HepG2 (cell line): ENCODE measurements around the gene MC1R. TPM values are rescaled to one million over a fixed set of nuclear protein-coding genes. Genes with fewer than 3 reads are reported as not detected.
A peak's percentile ranks its signal among the peaks of the same experiment; 100 is the strongest.

Source experiments
- ATAC-seq: fragments of 200-7000 bp; cut with Tn5 transposase; 3 replicates; pipeline ENCODE4 v1.9.1; 2020; ENCODE audit warnings: mild to moderate bottlenecking, moderate library complexity
- BruUV-seq: library from RNA; stranded (reverse); fragments of 400-500 nt; replicated peaks from 2 replicates; lab custom pipeline; 2021; lab: Mats Ljungman, UMichigan
- CTCF ChIA-PET: fragments of 300-600 bp; formaldehyde crosslinking; extraction: SDS; loops from one replicate; lab custom pipeline; 2021; ENCODE audit warnings: low total read pairs, inconsistent platforms, low intra/inter-chr PET ratio; lab: Yijun Ruan, JAX
- POLR2A ChIA-PET: fragments of 350-600 bp; sonication (Branson Sonifier 250); formaldehyde crosslinking; loops from one replicate; lab custom pipeline; 2020; ENCODE audit warnings: antibody characterized with exemption, inconsistent platforms; lab: Yijun Ruan, JAX
- DNase-seq: peaks from one replicate; pipeline ENCODE4 v3.0.0-alpha.2; 2015; ENCODE audit warnings: low spot score
- FAIRE-seq: peaks from 3 replicates; lab custom pipeline; 2011; peaks lifted over from hg19 to GRCh38; lab: Jason Lieb, UNC
- H2AFZ ChIP-seq: one replicate; pipeline ENCODE4 v1.6.1; 2011; ENCODE audit warnings: low read length, inconsistent platforms
- H3K27ac ChIP-seq: fragments of 300-600 bp; 3 replicates; pipeline ENCODE4 v1.8.0; 2011; ENCODE audit warnings: mixed run types, mild to moderate bottlenecking, mixed read lengths, low read length, inconsistent platforms; ENCODE audit not compliant: insufficient read depth; ENCODE audit errors: extremely low read length
- H3K27me3 ChIP-seq, 2 experiments: fragments of 200-600 bp in 1 of 2; 2 replicates in 1 of 2; 3 replicates in 1 of 2; pipeline versions ENCODE4 v1.6.0 to v1.8.0; 2011; ENCODE audit warnings: low read length in 2 of 2, mild to moderate bottlenecking in 2 of 2, moderate library complexity in 2 of 2, inconsistent platforms in 1 of 2; ENCODE audit not compliant: insufficient read depth in 2 of 2, control insufficient read depth in 1 of 2
- H3K36me3 ChIP-seq, 2 experiments: fragments of 200-600 bp in 1 of 2; replicated peaks in 1 of 2; 2 replicates in 1 of 2; 3 replicates in 1 of 2; pipeline versions ENCODE4 v1.5.1 to v1.8.0; 2011; ENCODE audit warnings: low read length in 2 of 2, inconsistent platforms in 1 of 2; ENCODE audit not compliant: insufficient read depth in 2 of 2, control insufficient read depth in 1 of 2
- H3K4me1 ChIP-seq: 2 replicates; pipeline ENCODE4 v1.5.1; 2012; ENCODE audit warnings: low read length, inconsistent platforms; ENCODE audit not compliant: insufficient read depth
- H3K4me2 ChIP-seq: 2 replicates; pipeline ENCODE4 v1.6.0; 2011; ENCODE audit warnings: low read depth, low read length, inconsistent platforms
- H3K4me3 ChIP-seq, 3 experiments: fragments of 200-600 bp in 1 of 3; sonication (generic), shearing (Covaris generic) in 1 of 3; replicated peaks in 1 of 3; 2 replicates each; pipeline ENCODE4 v1.5.1; 2011 to 2016; ENCODE audit warnings: low read length in 3 of 3, inconsistent platforms in 2 of 3, low read depth in 2 of 3, mild to moderate bottlenecking in 2 of 3, control low read depth in 1 of 3, mixed read lengths in 1 of 3; ENCODE audit not compliant: insufficient read depth in 1 of 3
- H3K79me2 ChIP-seq: one replicate; pipeline ENCODE4 v1.6.1; 2011; ENCODE audit warnings: low read length, inconsistent platforms; ENCODE audit not compliant: insufficient read depth
- H3K9ac ChIP-seq: 2 replicates; pipeline ENCODE4 v1.6.0; 2011; ENCODE audit warnings: mild to moderate bottlenecking, low read depth, low read length, inconsistent platforms; ENCODE audit not compliant: insufficient read depth
- H3K9me3 ChIP-seq: 2 replicates; pipeline ENCODE4 v1.5.1; 2012; ENCODE audit warnings: mild to moderate bottlenecking, low read length
- H4K20me1 ChIP-seq: 2 replicates; pipeline ENCODE4 v1.6.0; 2011; ENCODE audit warnings: inconsistent platforms, mild to moderate bottlenecking, low read length, moderate library complexity; ENCODE audit not compliant: insufficient read depth
- JUN ChIP-seq: sonication (generic); formaldehyde crosslinking; IDR thresholded peaks from 2 replicates; pipeline ENCODE4 v1.4.0; 2020; ENCODE audit warnings: mild to moderate bottlenecking, missing genetic modification reagents
- KMT2B ChIP-seq: IDR thresholded peaks from 2 replicates; pipeline ENCODE4 v1.6.1; 2016; ENCODE audit warnings: missing genetic modification reagents, missing compliant biosample characterization
- POGZ ChIP-seq: sonication (generic); formaldehyde crosslinking; IDR thresholded peaks from 2 replicates; pipeline ENCODE4 v1.4.0; 2020; ENCODE audit warnings: mild to moderate bottlenecking, missing genetic modification reagents
- TEF ChIP-seq: sonication (generic); formaldehyde crosslinking; IDR thresholded peaks from 2 replicates; pipeline ENCODE4 v1.5.0; 2020; ENCODE audit warnings: missing genetic modification reagents
- TSC22D2 ChIP-seq: sonication (generic); formaldehyde crosslinking; IDR thresholded peaks from 2 replicates; pipeline ENCODE4 v1.5.1; 2020; ENCODE audit warnings: missing genetic modification reagents, mild to moderate bottlenecking, borderline replicate concordance
- ZFP1 ChIP-seq: IDR thresholded peaks from 2 replicates; pipeline ENCODE4 v1.6.1; 2016
- ZNF224 ChIP-seq: sonication (generic); formaldehyde crosslinking; IDR thresholded peaks from 2 replicates; pipeline ENCODE4 v1.5.0; 2020; ENCODE audit warnings: mild to moderate bottlenecking, missing genetic modification reagents
- ZNF251 ChIP-seq: sonication (generic); formaldehyde crosslinking; IDR thresholded peaks from 2 replicates; pipeline ENCODE4 v1.9.0; 2021; ENCODE audit warnings: mild to moderate bottlenecking, missing genetic modification reagents
- ZNF451 ChIP-seq: sonication (generic); formaldehyde crosslinking; IDR thresholded peaks from 2 replicates; pipeline ENCODE4 v1.5.0; 2020; ENCODE audit warnings: mild to moderate bottlenecking, missing genetic modification reagents
- ZNF644 ChIP-seq: IDR thresholded peaks from 2 replicates; pipeline ENCODE4 v1.6.1; 2016; ENCODE audit warnings: low read depth
- ZNF674 ChIP-seq: sonication (generic); formaldehyde crosslinking; IDR thresholded peaks from 2 replicates; pipeline ENCODE4 v1.5.0; 2020; ENCODE audit warnings: low read depth, mild to moderate bottlenecking, missing genetic modification reagents
- ZNF83 ChIP-seq: sonication (generic); formaldehyde crosslinking; IDR thresholded peaks from 2 replicates; pipeline ENCODE4 v1.4.0; 2020; ENCODE audit warnings: missing genetic modification reagents, mild to moderate bottlenecking, borderline replicate concordance
- WGBS: methylation state at CpG from one replicate; pipeline ENCODE4 v1.1.6; 2017; ENCODE audit warnings: low lambda C conversion rate; 5-methylcytosine and 5-hydroxymethylcytosine counted together
- in situ Hi-C: cut with HindIII; loops from 2 replicates; pipeline ENCODE4 v1.10.0; 2017; ENCODE audit warnings: low pct_unique_long_range_greater_than_20kb; ENCODE audit not compliant: extremely low pct_ligation_motif_present
- intact Hi-C: fragments of 100-400 bp; cut with micrococcal nuclease; formaldehyde crosslinking; loops from one replicate; pipeline ENCODE4 v1.10.0; 2022; ENCODE audit not compliant: unreplicated experiment
- polyA plus RNA-seq, 8 experiments: library from polyadenylated mRNA; depleted of rRNA in 3 of 8; stranded (reverse) in 7 of 8; unstranded in 1 of 8; fragments of >200 nt; fragmentation: Illumina TruSeq in 4 of 8; extraction: Trizol in 4 of 8; gene quantifications; 2 replicates each; pipeline versions ENCODE4 v1.2.1 to v1.2.3, GENCODE V29; 2011 to 2016; ENCODE audit warnings: low read depth in 4 of 8, missing spikeins in 1 of 8, mixed read lengths in 1 of 8; ENCODE audit not compliant: insufficient read depth in 1 of 8
- total RNA-seq, 5 experiments: library from RNA; depleted of rRNA; stranded (reverse); fragments of >200 nt; fragmentation: Illumina TruSeq; extraction: Trizol; gene quantifications; 2 replicates each; pipeline ENCODE4 v1.2.3, GENCODE V29; 2016; ENCODE audit warnings: low read depth in 1 of 5
- TF ChIP-seq, protein P1 (sequence below): sonication (generic); formaldehyde crosslinking; IDR thresholded peaks from 2 replicates; pipeline ENCODE4 v1.4.0; 2020; ENCODE audit warnings: missing genetic modification reagents
- TF ChIP-seq, protein P2 (sequence below): sonication (generic); formaldehyde crosslinking; IDR thresholded peaks from 2 replicates; pipeline ENCODE4 v1.4.0; 2020; ENCODE audit warnings: missing genetic modification reagents
- TF ChIP-seq, protein P3 (sequence below): IDR thresholded peaks from 2 replicates; pipeline ENCODE4 v1.6.1; 2012; ENCODE audit warnings: inconsistent platforms

MC1R gene
- total and polyA plus RNA-seq, 2 of the 13 experiments (the other 11 are each of a cell fraction or from before 2014, with no cell fraction given), result 9.1 to 14.8 TPM

- in situ Hi-C loops (loop anchor here (5.0 kb wide), 1 partner anchor 99 kb away; no protein-coding TSS in a partner anchor), intact Hi-C loops (loop anchor here (5.0 kb wide), 1 partner anchor 99 kb away; no protein-coding TSS in a partner anchor)
- BruUV-seq, result no TSS peak
- FAIRE-seq (no peak), DNase-seq (peak; percentile 73), ATAC-seq (peak; percentile 18)
- Histone ChIP-seq H3K27me3 (no peaks in the 10 kb centered on the region; a peak in 1 of 5 replicates), H3K4me3 (peak within 1 kb of the TSS; percentile 74 to 90 (median 81)), H3K9ac (peak within 1 kb of the TSS; percentile 97), H4K20me1 (peaks cover 40% of the 10 kb centered on the region), H2AFZ (no peak within 1 kb of the TSS), H3K27ac (peak within 1 kb of the TSS; percentile 88), H3K36me3 (0 out of 5 replicates have a peak, but pooled peaks cover 0 to 2% of the 10 kb centered on the region in 2 experiments), H3K4me2 (peak within 1 kb of the TSS; percentile 98), H3K9me3 (no peaks in the 10 kb centered on the region), H3K4me1 (peaks cover 52% of the 10 kb centered on the region), H3K79me2 (peaks cover 40% of the 10 kb centered on the region)
- ChIA-PET POLR2A (interaction anchor here (0.6 to 4.8 kb wide), 29 partner anchors 8 to 351 kb away, joined by 3 to 86 read pairs (median 6); partner anchors contain the start of genes DBNDD1, DEF8, SPIRE2 and TCF25), CTCF (no interaction called here)
- 4% methylated on average over 11 of the region's 88 CpGs for WGBS
- peak; percentile 65; the same call in 1 of the 2 replicates for TF ChIP-seq ZNF451 (CRISPR knock-in tag)
- TF ChIP-seq TEF (CRISPR knock-in tag), result 0 out of 2 replicates have a peak, but pooled peaks have one; percentile 16
- no peak for TF ChIP-seq POGZ (CRISPR knock-in tag)
- TF ChIP-seq ZNF83 (CRISPR knock-in tag), result no peak
- no peak for TF ChIP-seq JUN
- 0 out of 2 replicates have a peak, but pooled peaks have one; percentile 2 for TF ChIP-seq ZFP1 (CRISPR knock-in tag)
- TF ChIP-seq KMT2B (CRISPR knock-in tag), result no peak
- no peak for TF ChIP-seq ZNF674 (CRISPR knock-in tag)
- TF ChIP-seq ZNF224 (CRISPR knock-in tag), result no peak
- no peak for TF ChIP-seq ZNF644
- TF ChIP-seq, protein P1, sequence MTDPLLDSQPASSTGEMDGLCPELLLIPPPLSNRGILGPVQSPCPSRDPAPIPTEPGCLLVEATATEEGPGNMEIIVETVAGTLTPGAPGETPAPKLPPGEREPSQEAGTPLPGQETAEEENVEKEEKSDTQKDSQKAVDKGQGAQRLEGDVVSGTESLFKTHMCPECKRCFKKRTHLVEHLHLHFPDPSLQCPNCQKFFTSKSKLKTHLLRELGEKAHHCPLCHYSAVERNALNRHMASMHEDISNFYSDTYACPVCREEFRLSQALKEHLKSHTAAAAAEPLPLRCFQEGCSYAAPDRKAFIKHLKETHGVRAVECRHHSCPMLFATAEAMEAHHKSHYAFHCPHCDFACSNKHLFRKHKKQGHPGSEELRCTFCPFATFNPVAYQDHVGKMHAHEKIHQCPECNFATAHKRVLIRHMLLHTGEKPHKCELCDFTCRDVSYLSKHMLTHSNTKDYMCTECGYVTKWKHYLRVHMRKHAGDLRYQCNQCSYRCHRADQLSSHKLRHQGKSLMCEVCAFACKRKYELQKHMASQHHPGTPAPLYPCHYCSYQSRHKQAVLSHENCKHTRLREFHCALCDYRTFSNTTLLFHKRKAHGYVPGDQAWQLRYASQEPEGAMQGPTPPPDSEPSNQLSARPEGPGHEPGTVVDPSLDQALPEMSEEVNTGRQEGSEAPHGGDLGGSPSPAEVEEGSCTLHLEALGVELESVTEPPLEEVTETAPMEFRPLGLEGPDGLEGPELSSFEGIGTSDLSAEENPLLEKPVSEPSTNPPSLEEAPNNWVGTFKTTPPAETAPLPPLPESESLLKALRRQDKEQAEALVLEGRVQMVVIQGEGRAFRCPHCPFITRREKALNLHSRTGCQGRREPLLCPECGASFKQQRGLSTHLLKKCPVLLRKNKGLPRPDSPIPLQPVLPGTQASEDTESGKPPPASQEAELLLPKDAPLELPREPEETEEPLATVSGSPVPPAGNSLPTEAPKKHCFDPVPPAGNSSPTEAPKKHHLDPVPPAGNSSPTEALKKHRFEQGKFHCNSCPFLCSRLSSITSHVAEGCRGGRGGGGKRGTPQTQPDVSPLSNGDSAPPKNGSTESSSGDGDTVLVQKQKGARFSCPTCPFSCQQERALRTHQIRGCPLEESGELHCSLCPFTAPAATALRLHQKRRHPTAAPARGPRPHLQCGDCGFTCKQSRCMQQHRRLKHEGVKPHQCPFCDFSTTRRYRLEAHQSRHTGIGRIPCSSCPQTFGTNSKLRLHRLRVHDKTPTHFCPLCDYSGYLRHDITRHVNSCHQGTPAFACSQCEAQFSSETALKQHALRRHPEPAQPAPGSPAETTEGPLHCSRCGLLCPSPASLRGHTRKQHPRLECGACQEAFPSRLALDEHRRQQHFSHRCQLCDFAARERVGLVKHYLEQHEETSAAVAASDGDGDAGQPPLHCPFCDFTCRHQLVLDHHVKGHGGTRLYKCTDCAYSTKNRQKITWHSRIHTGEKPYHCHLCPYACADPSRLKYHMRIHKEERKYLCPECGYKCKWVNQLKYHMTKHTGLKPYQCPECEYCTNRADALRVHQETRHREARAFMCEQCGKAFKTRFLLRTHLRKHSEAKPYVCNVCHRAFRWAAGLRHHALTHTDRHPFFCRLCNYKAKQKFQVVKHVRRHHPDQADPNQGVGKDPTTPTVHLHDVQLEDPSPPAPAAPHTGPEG (CRISPR knock-in tag), result peak; percentile 93
- TF ChIP-seq, protein P2, sequence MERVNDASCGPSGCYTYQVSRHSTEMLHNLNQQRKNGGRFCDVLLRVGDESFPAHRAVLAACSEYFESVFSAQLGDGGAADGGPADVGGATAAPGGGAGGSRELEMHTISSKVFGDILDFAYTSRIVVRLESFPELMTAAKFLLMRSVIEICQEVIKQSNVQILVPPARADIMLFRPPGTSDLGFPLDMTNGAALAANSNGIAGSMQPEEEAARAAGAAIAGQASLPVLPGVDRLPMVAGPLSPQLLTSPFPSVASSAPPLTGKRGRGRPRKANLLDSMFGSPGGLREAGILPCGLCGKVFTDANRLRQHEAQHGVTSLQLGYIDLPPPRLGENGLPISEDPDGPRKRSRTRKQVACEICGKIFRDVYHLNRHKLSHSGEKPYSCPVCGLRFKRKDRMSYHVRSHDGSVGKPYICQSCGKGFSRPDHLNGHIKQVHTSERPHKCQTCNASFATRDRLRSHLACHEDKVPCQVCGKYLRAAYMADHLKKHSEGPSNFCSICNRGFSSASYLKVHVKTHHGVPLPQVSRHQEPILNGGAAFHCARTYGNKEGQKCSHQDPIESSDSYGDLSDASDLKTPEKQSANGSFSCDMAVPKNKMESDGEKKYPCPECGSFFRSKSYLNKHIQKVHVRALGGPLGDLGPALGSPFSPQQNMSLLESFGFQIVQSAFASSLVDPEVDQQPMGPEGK (CRISPR knock-in tag), result peak; percentile 97
- TF ChIP-seq TSC22D2 (CRISPR knock-in tag), result no peak
- TF ChIP-seq, protein P3, sequence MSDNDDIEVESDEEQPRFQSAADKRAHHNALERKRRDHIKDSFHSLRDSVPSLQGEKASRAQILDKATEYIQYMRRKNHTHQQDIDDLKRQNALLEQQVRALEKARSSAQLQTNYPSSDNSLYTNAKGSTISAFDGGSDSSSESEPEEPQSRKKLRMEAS, result no peak
- TF ChIP-seq ZNF251 (CRISPR knock-in tag), result no peak
These were observed 4.4 kb downstream of the MC1R start, which contains the start of gene TUBB3 for GRCh38 chr16:89922884-89923639. TSS of gene TUBB3 (plus strand) at chr16:89923342. CDS start at chr16:89923402, 60 bp downstream.
